H1 (cell line): Measurements from ENCODE around the gene CEP76.

Experiments
- CHD1 ChIP-seq: IDR thresholded peaks from 2 replicates; pipeline ENCODE4 v1.6.1; 2012; ENCODE audit warnings: low read depth, low read length, improper control_type of control experiment
- CTCF ChIP-seq, 3 experiments: IDR thresholded peaks; 1 replicate in 2 of 3; 2 replicates in 1 of 3; pipeline versions ENCODE4 v1.5.1 to v1.6.1; 2011; ENCODE audit warnings: low read length in 3 of 3, mild to moderate bottlenecking in 3 of 3, inconsistent platforms in 2 of 3, low read depth in 1 of 3, moderate library complexity in 1 of 3; ENCODE audit not compliant: insufficient read depth in 1 of 3; ENCODE audit errors: control extremely low read depth in 1 of 3
- GABPA ChIP-seq: IDR thresholded peaks from 2 replicates; pipeline ENCODE4 v1.6.1; 2011; ENCODE audit warnings: mild to moderate bottlenecking, low read length, moderate library complexity, borderline replicate concordance; ENCODE audit not compliant: insufficient read depth
- MAX ChIP-seq: IDR thresholded peaks from 2 replicates; pipeline ENCODE4 v1.6.1; 2012; ENCODE audit warnings: inconsistent platforms
- POLR2A ChIP-seq, 2 experiments: IDR thresholded peaks; 1 replicate in 1 of 2; 2 replicates in 1 of 2; pipeline ENCODE4 v1.6.1; 2011; ENCODE audit warnings: low read depth in 2 of 2, low read length in 2 of 2, mild to moderate bottlenecking in 2 of 2; ENCODE audit errors: control extremely low read depth in 1 of 2
- RBBP5 ChIP-seq: IDR thresholded peaks from 2 replicates; pipeline ENCODE4 v1.7.1; 2012; ENCODE audit warnings: low read depth, mild to moderate bottlenecking, inconsistent platforms, low read length, moderate library complexity, borderline replicate concordance
- SP2 ChIP-seq: IDR thresholded peaks from 2 replicates; pipeline ENCODE4 v1.6.1; 2012; ENCODE audit warnings: mild to moderate bottlenecking, low read length, inconsistent platforms
- SP4 ChIP-seq: IDR thresholded peaks from 2 replicates; pipeline ENCODE4 v1.6.1; 2012; ENCODE audit warnings: low read length, inconsistent platforms

GRCh38 chr18:12639990-12640880, 62.3 kb downstream of the CEP76 start:
- no peak for TF ChIP-seq GABPA
- TF ChIP-seq RBBP5: no peak
- no peak for TF ChIP-seq MAX
- no peak for TF ChIP-seq CTCF (IDR thresholded peaks at IDR 0.05; ENCODE audit: control extremely low read depth in 1 of 3, insufficient read depth in 1 of 3, low read depth in 1 of 3, low read length in 3 of 3)
- TF ChIP-seq CHD1: no peak
- TF ChIP-seq SP4: no peak
- TF ChIP-seq POLR2A (IDR thresholded peaks at IDR 0.05; ENCODE audit: control extremely low read depth in 1 of 2, low read depth in 2 of 2, low read length in 2 of 2): no peak
- TF ChIP-seq SP2: no peak
